ENCODE measurements around the gene FRY. TPM values are rescaled to one million over a fixed set of nuclear protein-coding genes. Genes with fewer than 3 reads are reported as not detected.

Gene FRY
- total and polyA plus RNA-seq, 4 donors: 6.2 to 31.2 (median 12.7) TPM

DNA sequence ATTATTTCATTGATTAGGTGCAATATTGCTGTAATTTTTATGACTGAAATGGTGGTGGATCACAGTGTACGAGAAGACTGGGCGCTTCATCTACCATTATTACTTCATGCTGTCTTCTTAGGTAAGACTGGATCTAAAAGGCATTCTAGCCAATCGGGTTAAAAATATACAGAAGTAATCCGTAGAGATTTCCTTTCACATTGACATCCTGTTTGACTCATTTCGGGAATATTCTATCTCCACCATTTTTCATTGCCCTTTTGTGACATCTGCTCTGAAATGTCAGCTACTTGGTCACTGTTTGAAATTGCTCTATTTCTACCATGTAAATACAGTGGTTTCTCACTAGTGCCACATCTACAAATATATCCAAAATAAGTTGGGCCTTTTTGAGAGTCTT lies 193.3 kb downstream of the FRY start:
- no peak for DNase-seq (ENCODE audit: low spot score)
- WGBS: 90% methylated on average over 5 of the region's 5 CpGs
- H3K27ac ChIP-seq (ENCODE audit: low read depth in 1 of 2, low read length in 2 of 2): no peak overlapping the region
- H3K4me1 ChIP-seq (ENCODE audit: control insufficient read depth in 4 of 4, insufficient read depth in 4 of 4, low read length in 3 of 4): no peaks in the 10 kb centered on the region
- no peak overlapping the region for H3K4me3 ChIP-seq (ENCODE audit: low read depth in 1 of 3, low read length in 3 of 3)
- no peaks in the 10 kb centered on the region for H3K27me3 ChIP-seq (ENCODE audit: control insufficient read depth in 4 of 4, insufficient read depth in 4 of 4, low read length in 3 of 4)
- TF ChIP-seq HNF4G (IDR thresholded peaks at IDR 0.05) (no peak), MAX (IDR thresholded peaks at IDR 0.05) (no peak), SP1 (IDR thresholded peaks at IDR 0.05) (no peak), YY1 (IDR thresholded peaks at IDR 0.05) (no peak), FOXA1 (IDR thresholded peaks at IDR 0.05) (no peak), HNF4A (conservative IDR thresholded peaks at IDR 0.05) (no peak), FOXA2 (IDR thresholded peaks at IDR 0.05) (no peak), RAD21 (IDR thresholded peaks at IDR 0.05) (no peak), RXRA (IDR thresholded peaks at IDR 0.05) (no peak)
- TF ChIP-seq, protein P1, sequence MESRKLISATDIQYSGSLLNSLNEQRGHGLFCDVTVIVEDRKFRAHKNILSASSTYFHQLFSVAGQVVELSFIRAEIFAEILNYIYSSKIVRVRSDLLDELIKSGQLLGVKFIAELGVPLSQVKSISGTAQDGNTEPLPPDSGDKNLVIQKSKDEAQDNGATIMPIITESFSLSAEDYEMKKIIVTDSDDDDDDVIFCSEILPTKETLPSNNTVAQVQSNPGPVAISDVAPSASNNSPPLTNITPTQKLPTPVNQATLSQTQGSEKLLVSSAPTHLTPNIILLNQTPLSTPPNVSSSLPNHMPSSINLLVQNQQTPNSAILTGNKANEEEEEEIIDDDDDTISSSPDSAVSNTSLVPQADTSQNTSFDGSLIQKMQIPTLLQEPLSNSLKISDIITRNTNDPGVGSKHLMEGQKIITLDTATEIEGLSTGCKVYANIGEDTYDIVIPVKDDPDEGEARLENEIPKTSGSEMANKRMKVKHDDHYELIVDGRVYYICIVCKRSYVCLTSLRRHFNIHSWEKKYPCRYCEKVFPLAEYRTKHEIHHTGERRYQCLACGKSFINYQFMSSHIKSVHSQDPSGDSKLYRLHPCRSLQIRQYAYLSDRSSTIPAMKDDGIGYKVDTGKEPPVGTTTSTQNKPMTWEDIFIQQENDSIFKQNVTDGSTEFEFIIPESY (IDR thresholded peaks at IDR 0.05): no peak
- TF ChIP-seq, protein P2, sequence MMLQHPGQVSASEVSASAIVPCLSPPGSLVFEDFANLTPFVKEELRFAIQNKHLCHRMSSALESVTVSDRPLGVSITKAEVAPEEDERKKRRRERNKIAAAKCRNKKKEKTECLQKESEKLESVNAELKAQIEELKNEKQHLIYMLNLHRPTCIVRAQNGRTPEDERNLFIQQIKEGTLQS (IDR thresholded peaks at IDR 0.05): no peak
- TF ChIP-seq, protein P3, sequence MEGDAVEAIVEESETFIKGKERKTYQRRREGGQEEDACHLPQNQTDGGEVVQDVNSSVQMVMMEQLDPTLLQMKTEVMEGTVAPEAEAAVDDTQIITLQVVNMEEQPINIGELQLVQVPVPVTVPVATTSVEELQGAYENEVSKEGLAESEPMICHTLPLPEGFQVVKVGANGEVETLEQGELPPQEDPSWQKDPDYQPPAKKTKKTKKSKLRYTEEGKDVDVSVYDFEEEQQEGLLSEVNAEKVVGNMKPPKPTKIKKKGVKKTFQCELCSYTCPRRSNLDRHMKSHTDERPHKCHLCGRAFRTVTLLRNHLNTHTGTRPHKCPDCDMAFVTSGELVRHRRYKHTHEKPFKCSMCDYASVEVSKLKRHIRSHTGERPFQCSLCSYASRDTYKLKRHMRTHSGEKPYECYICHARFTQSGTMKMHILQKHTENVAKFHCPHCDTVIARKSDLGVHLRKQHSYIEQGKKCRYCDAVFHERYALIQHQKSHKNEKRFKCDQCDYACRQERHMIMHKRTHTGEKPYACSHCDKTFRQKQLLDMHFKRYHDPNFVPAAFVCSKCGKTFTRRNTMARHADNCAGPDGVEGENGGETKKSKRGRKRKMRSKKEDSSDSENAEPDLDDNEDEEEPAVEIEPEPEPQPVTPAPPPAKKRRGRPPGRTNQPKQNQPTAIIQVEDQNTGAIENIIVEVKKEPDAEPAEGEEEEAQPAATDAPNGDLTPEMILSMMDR (IDR thresholded peaks at IDR 0.05; ENCODE audit: low read depth, low read length, missing input control): no peak
- peaks cover 0 to 40% (median 18%) of the 10 kb centered on the region in 4 donors for H3K36me3 ChIP-seq (ENCODE audit: control insufficient read depth in 4 of 4, insufficient read depth in 3 of 4, low read depth in 1 of 4, low read length in 3 of 4)
- no peak overlapping the region for H3K9ac ChIP-seq (ENCODE audit: low read depth in 1 of 2, low read length in 2 of 2)
- no peaks in the 10 kb centered on the region for H3K9me3 ChIP-seq (ENCODE audit: control insufficient read depth in 4 of 4, low read length in 3 of 4)

DNA sequence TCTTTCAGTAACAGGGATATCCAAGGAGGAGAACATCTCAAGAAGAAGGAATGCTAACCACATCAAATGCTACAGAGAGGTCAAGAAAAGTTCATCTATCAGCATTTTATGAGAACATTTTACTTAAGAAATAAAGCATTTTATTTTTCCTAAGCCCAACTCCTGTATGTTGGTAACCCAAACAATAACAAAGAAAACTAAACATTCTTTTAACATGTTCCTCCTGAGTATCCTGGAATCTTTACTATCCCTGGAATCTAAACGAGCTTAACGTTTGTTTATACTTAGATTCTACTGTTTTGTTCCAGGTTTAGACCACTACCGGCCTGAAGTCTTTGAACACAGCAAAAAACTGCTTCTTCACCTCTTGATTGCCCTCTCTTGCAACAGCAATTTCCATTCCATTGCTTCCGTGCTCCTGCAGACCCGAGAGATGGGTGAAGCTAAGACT lies 193.9 kb downstream of the FRY start:
- DNase-seq (ENCODE audit: low spot score): no peak
- H3K36me3 ChIP-seq (ENCODE audit: control insufficient read depth in 4 of 4, insufficient read depth in 3 of 4, low read depth in 1 of 4, low read length in 3 of 4): peaks cover 0 to 37% (median 18%) of the 10 kb centered on the region in 4 donors
- H3K27ac ChIP-seq (ENCODE audit: low read depth in 1 of 2, low read length in 2 of 2): no peak overlapping the region
- no peaks in the 10 kb centered on the region for H3K27me3 ChIP-seq (ENCODE audit: control insufficient read depth in 4 of 4, insufficient read depth in 4 of 4, low read length in 3 of 4)
- 85% methylated on average over 5 of the region's 5 CpGs for WGBS
- no peaks in the 10 kb centered on the region for H3K4me1 ChIP-seq (ENCODE audit: control insufficient read depth in 4 of 4, insufficient read depth in 4 of 4, low read length in 3 of 4)
- H3K9ac ChIP-seq (ENCODE audit: low read depth in 1 of 2, low read length in 2 of 2): no peak overlapping the region
- H3K9me3 ChIP-seq (ENCODE audit: control insufficient read depth in 4 of 4, low read length in 3 of 4): no peaks in the 10 kb centered on the region
- H3K4me3 ChIP-seq (ENCODE audit: low read depth in 1 of 3, low read length in 3 of 3): no peak overlapping the region
- no peak for TF ChIP-seq MAX (IDR thresholded peaks at IDR 0.05)
- TF ChIP-seq, protein P1 (IDR thresholded peaks at IDR 0.05): no peak
- no peak for TF ChIP-seq JUND (IDR thresholded peaks at IDR 0.05)
